HG03103 (cell line): Measurements from ENCODE around the gene PRF1.

Experiments used
- ATAC-seq: cut with Tn5 transposase; IDR thresholded peaks from one replicate; pipeline ENCODE4 v1.9.1; 2021; ENCODE audit warnings: low read depth; ENCODE audit not compliant: unreplicated experiment

Gene PRF1

DNA sequence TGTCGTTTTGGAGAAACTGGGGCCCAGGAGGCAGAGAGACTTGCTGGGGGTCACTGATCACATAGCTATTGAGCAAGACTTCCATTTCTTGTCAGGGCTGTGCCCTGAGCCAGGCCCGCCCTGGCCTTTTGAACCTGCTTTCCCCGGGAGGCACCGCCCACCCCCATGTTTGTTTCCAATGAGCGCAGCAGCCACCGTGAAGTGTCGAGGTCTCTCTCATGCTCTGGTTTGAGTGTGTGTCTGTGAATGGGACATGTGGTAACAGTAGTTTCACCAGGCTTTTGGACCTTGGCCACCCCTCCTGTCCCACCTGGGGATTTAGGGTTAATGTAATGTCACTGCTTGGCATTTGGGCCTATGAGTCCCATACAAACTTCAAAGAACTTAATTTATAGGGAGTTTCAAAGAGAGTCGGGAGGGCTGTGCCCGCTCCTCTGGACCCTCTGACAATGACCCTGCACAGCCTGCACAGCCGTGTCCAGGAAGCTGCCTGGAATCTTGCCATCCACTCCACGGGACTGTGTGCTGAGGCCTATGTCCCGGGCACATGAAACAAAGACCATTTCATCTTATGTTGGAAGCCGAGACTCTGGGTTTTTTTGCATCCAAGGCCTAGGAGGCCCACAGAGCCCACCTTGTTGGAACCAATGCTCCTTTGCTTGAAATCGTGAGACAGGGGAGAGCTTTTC, 6.3 kb downstream of the PRF1 start:
- no peak for ATAC-seq

DNA sequence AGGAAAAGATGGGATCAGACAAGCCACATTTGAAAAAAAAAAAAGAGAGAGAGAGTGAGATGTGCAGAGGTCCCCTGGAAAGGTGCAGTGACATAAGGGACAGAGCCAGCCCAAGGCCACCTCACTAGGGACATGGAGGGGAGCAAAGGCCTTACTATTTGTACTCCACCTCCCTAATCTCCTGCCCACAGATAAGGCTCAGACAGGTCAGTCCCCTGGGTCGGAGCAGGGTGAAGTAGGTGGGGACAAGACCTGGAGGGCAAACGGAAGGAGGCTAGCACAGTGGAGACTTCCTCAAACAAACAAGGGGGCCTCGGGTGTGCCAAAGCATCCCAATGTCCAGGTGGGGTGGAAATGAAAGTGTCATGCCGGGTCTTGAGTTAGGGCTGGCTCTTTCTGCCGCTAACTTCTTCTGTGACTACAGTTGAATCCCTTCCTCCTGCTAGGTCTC, 7.0 kb downstream of the PRF1 start:
- no peak for ATAC-seq

DNA sequence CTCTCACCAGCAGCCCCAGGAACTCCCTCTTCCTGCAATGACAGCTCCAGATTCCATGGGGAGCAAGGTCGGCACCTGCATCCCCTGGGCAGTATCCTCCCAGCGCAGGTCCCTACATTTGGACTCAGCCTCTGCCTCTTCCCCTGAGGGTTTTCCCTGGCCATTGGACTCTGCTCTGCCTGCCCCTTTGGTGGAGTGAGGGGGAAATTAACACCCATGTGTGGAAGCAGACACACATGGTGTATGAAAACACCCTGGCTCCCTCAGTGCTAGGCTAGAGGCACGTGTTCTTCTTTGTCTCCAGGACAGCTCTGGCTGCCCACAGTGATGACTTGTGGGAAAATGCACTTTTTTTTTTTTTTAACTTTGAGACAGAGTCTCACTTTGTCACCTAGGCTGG, 8.4 kb downstream of the PRF1 start:
- no peak for ATAC-seq

DNA sequence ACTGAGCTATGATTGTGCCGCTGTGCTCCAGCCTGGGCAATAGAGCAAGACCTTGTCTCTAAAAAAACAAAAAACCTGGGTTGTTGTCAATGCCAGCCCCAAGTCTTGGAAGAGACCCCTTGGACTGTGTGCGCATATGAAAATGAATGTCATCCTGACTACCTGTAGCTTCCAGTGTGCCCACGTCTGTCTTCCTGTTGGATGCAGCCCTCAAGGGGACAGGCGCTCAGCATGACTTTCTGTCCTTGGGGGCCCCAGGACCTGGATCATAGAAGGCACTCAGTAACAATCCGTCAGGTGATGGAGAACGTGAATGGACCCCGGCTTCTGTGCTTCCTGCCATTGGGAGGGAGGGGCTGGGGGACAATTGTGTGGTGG, 9.0 kb downstream of the PRF1 start:
- no peak for ATAC-seq

DNA sequence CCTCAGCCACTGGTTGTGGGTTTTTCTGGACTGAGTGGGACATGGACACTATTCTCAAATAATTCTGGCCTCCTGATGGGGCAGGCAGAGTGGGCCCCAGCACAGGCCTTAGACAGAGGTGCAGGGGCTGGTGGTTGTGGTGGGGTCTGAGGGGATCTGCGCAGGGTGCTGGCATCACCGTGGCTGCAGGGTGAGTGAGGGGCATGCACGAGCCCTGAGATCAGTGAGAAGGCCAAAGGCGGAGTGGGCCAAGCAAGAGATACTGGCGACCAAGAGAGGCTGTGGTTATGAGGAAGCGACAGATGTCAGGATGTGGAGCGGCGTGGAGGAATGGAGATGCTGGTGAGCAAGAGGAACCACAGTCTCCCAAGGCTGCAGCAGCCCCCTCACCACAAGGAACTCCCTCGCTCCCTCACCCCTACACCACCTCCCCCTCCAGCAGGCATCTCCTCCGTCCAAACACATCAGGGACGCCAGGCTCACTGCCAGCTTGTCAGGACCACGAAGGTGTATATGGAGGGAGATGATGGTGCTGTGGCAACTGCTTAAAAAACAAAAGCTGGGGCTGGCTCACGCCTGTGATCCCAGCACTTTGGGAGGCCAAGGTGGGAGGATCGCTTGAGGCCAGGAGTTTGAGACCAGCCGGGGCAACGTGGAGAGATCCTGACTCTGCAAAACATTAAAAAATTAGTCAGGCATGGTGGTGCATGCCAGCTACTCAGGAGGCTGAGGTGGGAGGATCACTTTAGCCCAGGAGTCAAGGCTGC, 9.6 kb downstream of the PRF1 start:
- no peak for ATAC-seq

DNA sequence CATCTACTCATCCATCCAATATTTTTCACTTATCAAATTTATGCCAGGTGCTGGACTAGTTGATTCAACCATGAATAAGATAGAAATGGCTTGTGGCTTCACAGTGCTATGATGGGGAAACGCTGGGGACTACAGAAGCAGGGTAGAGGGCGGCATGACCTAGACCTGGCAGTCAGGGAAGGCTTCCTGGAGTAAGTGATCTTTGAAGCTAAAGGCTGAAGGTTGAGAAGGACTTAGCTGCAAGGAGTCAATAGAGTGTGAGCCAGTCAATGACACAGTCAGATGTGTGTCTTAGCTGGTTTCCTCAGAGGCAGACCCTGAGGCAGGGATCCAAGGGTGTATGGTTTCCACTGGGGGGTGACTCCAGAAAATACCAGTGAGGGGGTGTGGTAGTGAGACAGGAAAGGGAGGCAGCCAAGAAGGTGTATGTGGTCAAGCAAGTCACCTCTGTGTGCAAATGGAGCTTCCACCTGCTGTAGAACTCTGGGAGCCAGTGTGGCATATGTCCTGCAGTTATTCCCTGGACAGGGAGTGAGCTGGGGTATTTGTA, 10.3 kb downstream of the PRF1 start:
- no peak for ATAC-seq

DNA sequence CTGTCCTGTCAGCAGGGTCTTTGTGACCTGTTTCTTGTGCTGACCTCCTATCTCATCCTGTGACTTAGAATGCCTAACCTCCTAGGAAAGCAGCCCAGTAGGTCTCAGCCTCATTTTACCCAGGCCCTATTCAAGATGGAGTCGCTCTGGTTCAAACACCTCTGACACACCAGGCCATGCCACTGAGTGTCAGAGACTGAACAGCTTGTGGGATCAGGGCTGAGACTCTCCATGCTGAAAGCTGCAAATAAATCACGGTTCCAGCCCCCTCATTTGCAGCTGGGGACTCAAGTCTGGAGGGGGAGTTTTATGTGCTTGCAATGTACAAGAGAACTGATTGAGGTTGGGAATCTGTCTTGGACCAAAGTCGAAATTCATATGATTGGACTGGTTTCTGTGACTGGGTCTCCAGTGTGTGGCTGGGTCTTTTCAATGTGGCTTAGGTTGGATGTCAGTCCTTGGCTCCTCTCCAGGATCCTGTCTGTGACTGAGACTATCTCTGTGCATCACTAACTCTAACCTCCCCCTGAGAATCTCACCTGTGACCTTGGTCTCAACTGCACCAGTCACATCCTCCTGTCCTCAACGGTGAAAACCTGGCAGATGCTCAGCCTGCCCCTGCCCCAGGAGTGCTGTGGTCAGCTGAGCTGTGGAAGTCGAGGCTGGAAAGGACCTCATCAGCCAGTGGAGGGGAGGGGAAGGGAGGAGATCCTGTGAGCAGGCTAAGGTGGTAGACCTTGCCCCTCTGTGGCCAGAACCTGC, 11.7 kb downstream of the PRF1 start:
- no peak for ATAC-seq

DNA sequence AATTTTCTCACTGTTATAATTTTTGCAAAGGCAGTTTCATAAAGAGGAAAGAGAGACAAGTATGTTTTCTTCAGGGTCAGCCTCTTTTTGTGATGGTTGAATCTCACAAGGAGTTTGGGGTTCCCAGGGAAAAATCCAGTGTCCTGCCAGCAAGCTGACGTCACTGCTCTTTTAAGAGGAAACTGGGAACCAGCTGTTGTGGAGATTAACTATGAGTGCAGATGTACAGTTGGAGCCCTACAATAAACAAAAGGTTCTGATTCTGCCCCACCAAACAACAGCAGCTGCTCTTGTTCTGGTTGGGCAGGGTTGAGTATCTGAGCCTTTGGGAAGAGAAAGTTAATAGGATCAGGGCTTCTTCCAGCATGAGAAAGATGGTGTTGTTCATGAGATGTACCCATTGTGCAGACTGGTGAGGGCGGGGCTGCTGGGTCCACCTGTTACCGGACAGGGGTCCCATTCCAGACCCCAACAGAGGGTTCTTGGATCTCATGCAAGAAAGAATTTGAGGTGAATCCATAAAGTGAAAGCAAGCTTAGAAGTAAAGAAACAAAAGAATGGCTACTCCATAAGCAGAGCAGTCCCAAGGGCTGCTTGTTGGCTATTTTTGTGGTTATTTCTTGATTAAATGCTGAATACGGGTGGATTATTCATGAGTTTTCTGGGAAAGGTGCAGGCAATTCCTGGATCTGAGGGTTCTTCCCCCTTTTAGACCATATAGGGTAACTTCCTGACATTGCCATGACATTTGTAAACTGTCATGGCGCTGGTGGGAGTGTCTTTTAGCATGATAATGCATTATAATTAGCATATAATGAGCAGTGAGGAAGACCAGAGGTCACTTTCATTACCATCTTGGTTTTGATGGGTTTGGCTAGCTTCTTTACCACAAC, 12.5 kb downstream of the PRF1 start:
- ATAC-seq, result no peak

DNA sequence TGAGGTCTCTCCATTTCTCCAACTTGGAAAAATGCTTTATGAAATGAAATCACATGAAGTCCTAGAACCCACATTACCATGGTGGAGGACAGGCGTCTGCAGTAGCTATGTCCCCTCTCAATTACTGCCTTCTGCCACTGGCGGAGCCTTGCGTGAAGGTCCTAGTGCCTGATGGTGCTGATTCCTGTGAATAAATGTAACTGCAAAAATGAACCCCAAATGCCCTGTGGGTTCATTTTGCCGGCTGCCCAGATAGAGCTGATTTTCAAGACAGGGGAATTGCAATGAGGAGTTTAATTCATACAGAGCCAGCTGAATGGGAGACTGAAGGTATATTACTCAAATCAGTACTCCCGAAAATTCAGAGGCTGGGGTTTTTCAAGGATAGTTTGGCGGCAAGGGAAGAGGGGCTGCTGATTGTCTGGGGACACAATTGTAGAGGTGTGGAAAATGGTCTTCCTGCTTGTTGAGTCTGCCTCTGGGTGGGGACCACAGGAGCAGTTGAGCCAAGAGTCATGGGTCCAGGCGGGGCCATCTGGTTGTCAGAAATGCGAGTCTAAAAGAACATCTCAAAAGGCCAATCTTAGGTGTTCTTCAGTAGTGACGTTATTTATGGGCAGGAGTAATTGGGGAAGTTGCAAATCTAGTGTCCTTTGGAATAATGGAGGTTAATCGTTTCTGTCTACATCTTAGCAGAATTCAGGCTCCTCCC, 13.5 kb downstream of the PRF1 start:
- no peak for ATAC-seq

DNA sequence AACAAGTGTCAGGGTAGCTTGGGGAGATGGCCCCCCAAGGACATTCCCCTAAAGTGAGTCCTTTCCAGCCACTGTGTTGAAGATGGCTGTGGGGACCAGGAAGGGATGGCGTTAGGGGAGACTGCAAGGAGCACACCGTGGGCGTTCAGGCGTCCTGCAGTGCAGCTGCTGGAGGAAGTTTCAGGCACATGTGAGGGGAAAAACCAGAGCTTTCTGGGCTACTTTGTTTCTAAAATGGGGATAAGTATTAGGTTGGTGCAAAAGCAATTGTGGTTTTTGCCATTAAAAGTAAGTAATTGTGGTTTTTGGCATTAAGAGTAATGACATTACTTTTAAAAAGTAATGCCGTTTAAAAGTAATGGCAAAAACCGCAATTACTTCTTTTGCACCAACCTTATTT, 14.3 kb downstream of the PRF1 start:
- no peak for ATAC-seq

DNA sequence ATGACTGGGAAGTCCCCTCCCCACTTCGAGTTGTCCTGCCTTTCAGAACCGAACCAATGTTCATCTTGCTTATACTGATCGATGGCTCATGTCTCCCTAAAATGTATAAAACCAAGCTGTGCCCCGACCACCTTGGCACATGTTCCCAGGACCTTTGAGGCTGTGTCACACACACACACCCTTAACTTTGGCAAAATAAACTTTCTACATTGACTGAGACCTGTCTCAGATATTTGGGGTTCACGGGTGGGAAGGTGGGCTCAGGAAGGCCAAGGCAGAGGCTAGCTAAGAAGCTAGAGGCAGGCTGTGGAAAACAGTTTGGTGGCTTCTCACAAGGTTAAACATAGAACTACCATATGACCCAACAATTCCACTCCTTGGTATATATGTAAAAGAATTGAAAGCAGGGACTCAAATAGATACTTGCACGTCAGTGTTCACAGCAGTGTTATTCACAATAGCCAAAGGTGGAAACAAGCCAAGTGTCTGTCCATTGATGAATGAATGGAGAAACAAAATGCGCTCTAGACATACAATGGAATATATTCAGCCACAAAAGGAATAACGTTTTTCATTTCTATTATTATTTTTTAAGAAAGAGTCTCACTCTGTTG, 15.4 kb downstream of the PRF1 start:
- ATAC-seq, result peak; percentile 44

DNA sequence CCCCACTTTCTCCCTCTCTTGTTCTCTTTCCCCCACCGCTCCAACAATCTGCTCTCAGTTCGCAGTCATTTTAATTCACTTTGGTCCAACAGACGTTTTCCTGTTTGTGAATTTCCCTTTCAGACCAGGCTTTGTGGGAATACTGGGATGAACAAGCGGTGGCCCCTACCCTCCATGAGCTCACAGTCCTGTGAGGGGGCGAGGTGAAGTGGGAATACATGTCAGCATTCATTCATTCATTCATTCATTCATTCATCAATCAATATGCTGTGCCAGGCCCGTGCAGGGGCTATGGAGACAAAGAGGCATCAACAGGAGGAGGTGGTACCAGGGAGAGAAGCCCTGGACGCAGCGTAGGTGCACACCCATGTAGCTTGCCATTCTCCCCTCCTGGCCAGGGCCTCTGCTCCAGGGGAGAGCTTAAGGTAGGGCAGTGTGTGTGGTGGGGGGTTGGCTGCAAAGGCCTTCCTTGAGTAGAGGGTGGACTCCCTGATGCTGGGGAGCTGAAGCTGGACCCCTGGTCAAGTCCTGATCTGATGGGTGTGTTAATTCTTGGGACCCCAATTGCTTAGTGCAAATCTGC, 16.1 kb downstream of the PRF1 start:
- no peak for ATAC-seq

DNA sequence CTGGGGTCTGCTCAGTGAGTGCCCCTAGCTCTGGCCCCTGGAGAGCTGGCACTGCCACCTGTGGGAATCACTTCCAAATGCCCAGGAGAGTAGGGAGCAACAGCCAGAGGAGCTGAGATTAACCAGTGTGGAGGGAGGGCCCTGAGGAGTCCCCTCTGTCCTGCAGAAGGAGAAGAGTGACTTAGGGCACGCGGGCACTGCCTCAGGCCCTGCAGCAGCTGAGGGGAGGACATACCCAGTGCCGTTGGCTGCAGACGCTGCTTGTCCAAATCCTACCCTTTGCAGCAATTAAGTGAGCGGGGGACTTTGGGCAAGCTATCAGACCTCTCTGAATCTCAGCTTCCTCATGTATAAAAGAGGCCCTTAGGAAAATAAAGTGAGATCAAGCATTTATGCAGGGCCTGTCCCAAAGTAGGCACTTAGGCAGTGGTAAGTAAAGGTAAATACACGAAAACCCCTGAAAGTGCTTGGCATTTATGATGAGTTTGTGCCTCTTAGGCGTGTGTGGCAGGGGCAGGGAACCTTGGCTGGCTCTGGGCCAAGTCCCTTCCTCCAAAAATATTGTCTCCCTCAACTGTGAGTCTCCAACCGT, 16.9 kb downstream of the PRF1 start:
- ATAC-seq, result no peak

DNA sequence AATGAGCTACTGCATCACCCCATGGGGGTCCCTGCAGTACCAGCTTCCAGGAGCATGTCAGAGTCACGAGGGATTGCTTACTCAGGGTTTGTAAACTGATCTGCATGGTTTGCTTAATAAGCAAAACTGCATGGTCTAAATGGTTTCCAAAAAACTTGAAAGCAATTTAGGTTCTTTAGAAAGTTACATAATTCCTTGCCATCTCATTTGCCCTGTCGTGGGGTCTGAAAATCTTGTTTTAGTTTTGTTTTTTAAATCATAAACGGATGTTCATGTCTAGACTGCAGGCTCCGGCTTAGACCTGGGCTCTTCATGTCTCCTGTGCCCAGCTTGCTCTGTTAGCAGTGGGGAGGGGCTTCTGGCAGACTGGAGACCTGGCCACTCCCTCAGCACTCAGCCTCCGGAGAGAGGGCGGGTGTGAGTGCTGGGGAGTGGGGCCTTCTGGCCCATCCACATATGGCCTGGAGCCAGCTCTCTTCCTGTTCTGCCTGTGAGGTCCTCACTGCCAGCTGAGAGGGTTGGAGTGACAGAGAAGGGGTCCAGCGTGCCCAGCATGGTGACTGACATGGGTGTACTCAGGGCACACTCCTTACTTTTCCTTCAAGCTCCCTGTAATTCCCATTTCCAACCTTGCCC, 17.5 kb downstream of the PRF1 start:
- ATAC-seq, result no peak

DNA sequence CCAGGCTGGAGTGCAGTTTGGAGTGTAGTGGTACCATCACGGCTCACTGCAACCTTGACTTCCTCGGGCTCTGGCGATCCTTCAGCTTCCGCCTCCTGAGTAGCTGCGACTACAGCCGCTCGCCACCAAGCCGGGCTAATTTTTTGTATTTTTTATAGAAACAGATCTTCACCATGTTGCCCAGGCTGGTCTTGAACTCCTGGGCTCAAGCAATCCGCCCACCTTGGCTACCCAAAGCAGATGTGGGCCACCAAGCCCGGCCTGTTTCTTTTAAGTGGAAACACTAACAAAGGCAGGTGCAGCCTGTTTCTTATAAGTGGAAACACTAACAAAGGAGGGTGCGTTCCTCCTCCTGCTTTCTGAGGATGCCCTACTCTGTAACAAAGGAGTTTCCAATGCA, 18.2 kb downstream of the PRF1 start:
- no peak for ATAC-seq

DNA sequence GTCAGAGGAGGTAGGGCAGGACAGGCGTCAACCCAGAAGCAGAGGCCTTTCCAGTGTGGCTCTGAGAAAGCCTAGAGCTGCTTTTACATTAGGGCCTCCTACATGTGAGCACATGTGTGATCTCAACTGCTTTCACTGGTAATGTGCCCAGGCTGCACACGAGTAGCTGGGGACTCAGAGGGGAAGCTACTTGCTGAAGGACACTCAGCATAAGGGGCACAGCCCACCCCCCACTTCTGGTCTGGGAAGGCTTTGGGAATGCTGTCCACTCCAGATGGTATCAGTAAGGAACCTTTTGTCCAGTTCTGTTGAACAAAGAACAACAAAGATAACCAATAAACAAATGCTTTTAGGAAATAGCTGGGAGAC, 18.9 kb downstream of the PRF1 start:
- no peak for ATAC-seq

DNA sequence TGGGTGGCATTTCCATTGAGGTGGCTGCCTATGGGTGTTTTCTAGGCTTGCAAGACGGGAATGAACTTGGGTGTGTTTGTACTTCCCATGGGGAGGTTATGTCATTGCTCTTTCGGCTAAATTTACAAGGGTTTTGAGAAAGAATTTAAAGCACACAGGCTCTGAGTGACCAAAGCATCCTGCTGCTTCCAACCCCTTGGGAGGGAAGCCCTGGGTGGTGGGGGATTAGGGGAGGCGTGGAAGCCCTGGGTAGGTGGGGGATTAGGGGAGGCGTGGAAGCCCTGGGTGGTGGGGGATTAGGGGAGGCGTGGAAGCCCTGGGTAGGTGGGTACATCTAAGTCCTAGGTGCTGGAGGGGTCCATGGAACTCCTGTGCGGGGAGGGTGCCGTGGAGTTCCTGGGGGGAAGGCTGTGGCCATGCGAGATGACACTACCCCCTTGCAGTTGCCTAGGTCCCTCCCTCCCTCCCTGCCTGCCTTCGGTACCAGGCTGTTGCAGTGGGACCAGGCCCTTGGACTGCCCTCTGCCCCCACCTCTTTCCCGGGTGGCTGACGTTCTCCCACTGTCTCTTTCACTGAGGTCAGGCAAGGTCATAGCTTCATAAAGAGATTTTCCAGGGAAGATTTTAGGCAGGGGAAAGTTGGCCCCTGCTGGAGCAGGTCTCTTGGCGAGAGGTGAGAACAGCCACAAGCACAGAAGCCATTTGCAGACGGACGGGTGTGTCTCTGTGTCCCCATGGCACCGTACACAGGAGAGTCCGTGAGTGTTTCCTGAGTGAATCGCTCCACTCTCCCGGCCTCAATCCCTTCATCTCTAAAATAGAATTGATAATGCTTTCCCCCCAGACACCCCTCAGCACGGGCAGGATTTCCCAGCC, 19.5 kb downstream of the PRF1 start:
- no peak for ATAC-seq
